NCI-H2171 (cell line): ENCODE measurements around the gene INF2.
"Not testable (repeated sequence)": the region's sequence is repeated elsewhere in the genome, so short reads cannot be mapped to it uniquely, and the experiment has no call there.

Source experiments
- DNase-seq: peaks from one replicate; lab custom pipeline; 2025; lab: John Stamatoyannopoulos, UW

The INF2 gene

DNA sequence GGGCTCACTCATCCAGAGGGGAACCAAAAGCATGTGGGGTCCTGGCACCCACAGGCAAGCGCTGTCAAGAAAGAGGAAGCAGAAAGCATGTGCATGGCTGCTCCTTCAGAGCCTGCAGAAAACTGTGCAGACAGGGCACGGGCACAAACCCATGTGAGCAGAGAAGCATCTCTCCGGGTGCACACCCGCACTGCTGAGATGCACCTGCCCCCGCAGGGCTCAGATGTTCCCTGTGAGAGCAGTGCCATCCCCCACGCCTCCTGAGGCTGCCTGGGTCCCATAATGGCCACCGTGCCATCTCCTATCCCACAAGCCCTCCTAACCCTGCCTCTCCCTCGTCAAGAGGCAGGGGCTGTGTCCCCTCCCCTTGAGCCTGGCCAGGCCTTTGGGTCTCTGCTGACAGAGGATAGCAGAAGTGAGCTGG, 32.3 kb upstream of the INF2 start:
- peak; percentile 9 for DNase-seq

DNA sequence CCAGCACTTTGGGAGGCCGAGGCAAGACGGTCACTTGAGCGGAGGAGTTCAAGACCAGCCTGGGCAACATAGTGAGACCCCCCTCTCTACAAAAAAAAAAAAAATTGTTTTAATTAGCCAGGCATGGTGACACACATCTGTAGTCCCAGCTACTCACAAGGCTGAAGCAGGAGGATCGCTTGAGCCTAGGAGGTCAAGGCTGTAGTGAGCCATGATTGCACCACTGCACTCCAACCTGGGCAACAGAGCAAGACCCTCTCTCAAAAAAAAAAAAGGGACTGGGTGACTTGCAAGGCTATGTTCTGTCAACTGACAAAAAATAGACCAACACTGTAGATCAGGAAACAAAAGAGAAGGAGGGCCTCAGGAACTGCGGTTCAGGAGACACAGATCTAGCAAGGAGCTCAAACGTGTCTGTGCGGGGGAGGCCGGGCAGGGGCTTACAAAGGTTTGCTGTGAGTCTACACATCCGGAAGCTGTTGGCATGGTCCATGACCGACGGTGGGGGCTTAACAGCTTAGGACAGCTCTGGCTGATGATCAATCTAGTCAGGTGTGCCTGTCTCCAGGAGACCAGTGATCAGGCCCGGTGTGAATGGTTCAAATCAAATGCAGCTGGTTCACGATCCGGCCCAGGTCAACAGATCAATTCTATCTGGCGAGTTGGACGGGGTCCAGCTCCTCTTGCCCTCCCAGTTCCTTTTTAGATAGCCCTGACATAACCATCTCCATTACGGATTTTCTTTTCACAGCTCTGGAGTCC, 31.7 kb upstream of the INF2 start:
- no peak for DNase-seq

DNA sequence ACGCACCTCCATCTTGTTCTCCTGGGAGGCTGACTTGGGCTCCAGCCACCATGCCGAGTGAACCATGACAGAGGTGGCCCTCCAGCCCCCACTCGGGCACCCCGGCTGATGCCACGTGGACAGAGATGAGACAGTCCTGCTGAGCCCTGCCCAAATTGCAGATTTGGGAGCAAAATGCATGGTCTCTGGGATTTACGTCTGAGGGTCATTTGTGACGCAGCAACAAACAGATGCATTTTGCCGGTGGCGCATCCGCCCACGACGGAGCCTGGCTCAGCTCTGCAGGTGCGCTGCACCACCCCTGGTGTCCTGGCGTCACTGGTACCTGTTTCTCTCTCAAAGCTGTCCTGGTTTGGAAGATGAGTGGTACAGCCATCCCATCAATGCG, 31.1 kb upstream of the INF2 start:
- no peak for DNase-seq

DNA sequence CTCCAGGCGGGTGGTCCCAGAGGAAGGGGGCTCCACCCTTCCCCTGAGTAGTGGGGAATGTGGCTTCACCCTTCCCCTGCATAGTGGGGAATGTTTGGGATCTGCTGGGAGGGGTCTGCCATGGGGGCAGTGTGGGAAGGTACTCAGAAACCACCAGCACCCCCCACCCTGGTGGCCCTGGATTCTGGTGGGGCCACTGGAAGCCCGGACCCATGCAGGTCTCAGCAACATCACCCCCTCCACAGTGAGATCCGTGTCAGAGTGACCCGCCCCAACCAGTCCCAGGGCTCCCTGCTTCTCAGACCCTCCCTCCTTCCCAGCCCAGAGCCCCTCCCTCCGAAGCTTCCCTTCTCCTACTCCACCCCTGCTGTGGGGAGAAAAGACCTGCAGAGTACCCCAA, 30.3 kb upstream of the INF2 start:
- DNase-seq: no peak

DNA sequence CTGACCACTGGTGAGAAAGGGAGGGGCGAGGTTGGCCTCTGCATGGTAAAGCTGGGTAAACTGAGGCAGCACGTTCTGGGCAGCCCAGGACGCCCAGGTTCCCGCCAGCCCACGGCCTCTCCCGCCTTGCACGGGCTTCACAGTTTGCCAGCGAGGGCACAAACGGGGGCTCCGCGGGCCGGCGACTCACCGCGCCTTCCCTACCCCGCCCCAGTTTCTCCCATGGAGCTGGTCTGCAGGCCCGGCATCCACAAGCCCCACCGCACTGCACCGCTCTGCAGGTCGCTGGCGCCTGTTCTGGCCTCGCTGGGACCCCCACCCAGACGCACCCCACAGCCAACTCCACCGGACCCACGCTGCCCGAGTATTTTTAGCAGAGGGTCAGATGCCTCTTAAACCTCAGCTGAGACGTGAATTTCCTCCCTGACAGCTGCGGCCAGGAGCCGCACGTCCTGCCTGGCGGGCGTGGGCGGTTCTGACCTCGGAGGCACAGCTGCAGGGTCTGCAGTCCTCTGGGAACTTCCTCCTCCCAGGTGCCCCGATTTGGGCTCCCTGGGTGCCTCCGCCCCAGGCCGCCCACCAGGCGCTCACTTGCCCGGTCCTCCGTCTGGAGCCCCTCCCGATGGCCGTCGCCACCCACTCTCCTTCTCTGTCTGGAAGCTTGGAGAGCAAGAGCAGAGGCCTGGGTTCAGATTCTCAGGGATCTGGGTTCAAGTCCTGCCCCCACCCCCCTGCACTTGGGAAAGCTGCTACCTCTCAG, 29.5 kb upstream of the INF2 start:
- DNase-seq: no peak

DNA sequence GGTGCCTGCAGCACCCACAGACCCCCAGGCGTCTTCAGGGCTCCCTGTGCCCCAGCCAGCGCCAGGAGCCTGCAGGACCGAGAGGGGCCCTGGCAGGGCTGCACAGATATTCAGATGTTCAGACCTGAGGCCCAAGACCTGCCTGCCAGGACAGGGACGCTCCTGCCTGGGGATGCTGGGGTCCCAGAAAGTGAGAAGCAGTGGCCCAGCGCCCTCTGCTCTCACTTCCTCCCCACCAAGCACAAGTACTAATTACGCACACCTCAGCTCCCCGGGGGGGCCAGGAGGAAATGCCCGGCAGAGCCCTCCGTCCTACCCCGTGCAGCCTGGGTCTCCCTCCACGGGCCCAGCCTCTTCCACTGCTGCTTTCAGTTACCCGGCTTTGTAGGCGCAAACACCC, 28.8 kb upstream of the INF2 start:
- no peak for DNase-seq

DNA sequence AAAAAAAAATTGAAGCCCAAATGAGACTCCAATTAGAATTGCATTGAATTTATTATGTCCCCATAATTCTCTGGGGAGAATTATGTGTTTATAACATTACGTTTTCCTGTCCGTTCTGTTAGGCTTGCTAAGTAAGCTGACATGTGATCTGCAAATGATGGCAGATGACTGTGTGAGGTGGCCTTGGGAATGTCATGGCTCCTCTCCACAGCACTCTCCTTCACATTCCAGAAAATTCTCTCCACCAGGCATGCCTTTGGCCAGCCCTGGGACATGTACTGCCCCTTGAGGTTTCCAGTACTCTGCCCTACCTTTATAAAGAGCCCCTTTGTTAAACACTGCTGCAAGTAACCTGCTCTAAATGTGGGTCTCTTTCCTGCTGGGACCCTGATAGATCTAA, 28.3 kb upstream of the INF2 start:
- no peak for DNase-seq

DNA sequence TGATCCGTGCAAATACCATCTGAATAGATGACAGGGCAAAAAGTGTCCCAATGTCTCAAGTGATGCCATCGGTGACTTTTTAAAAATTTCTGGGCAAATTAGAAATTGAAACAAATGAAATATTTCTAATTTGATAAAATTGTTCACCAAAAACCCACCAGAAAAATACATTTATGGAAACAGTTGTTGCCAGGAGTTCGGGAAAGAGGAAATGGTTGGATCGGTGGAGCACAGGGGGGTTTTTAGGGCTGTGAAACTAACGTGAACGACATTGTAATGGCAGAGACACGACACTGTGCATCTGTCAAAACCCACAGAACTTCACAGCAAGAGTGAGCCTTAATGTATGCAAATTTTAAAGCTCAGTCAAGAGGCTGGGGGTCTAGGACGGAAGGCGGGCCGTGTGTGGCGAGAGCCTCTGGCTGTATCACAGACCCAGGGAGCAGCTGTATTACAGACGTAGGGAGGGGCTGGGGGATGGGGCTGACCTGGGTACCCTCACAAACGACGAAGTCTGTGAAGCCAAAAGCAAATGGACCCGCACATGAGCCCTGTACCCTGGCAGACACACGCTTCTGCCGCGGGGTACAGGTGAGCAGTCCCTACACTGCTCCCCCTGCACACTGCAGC, 27.8 kb upstream of the INF2 start:
- DNase-seq: not testable (repeated sequence)

DNA sequence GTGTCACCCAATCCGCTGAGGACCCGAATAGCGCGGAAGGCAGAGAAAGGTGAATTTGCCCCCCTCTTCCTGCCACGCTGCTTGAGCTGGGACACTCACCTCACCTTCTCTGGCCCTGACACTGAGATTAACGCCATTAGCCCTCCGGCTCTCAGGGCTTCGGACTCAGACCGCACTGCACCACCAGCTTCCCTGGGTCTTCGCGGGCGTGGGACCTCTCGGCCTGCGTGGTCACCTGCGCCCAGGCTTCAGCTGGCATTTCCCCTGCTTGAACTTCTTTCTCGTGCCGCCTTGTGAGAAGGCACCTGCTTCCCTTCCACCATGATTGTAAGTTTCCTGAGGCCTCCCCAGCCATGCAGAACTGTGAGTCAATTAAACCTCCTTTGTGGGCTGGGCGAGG, 26.9 kb upstream of the INF2 start:
- DNase-seq: not testable (repeated sequence)

DNA sequence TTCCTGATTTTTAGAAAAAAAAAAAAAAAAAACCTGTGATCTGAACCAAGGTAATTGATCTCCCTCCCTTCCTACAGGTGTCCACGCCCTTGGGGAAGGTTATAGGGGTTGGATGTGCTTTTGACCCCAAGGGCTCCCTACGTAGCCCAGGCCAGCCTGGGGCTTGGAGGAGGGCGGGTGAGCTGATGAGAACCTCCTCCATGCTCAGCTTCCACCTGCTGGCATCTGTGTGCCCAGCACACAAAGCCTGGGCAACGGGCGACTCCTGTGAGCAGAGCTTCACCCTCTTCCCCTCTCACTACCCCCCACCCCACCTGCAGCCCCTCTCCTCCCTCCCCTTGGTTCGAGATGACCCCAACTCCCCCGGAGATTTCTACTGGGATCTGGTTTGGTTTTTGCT, 25.3 kb upstream of the INF2 start:
- DNase-seq: no peak

DNA sequence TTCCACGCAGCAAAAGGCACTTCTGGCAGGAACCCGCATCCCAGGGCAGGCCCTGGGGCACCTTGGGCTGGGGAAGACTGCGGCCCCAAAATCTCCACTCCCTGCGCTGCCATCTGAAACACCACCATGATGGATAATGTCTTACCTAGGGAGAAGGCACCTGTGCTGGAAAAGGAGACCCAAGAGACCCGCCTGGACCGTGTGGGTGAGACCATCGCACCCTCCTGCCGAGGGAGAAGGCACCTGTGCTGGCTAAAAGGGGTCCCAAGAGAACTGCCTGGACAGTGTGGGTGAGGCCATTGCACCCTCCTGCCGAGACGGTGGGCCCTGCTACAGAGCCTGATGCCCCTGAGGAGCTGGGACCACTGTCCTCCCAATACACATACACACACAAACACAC, 24.8 kb upstream of the INF2 start:
- DNase-seq: no peak

DNA sequence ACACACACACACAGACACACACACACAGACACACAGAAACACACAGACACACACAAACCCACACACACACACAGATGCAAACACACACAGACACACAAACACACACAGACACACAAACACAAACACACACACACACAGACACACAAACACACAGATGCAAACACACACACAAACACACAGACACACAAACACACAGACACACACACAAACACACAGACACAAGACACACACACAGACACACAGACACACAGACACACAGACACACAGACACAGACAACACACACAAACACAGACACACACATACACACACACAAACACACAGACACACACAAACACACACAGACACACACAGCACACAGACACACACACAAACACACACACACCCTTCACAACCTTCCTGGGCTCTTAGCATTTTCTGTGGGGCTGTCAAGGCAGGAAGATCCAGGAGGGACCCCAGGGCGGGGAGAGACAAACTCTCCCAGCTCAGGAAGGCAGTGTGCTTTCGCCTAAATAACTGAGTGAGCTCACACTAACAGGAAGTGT, 24.2 kb upstream of the INF2 start:
- no peak for DNase-seq

DNA sequence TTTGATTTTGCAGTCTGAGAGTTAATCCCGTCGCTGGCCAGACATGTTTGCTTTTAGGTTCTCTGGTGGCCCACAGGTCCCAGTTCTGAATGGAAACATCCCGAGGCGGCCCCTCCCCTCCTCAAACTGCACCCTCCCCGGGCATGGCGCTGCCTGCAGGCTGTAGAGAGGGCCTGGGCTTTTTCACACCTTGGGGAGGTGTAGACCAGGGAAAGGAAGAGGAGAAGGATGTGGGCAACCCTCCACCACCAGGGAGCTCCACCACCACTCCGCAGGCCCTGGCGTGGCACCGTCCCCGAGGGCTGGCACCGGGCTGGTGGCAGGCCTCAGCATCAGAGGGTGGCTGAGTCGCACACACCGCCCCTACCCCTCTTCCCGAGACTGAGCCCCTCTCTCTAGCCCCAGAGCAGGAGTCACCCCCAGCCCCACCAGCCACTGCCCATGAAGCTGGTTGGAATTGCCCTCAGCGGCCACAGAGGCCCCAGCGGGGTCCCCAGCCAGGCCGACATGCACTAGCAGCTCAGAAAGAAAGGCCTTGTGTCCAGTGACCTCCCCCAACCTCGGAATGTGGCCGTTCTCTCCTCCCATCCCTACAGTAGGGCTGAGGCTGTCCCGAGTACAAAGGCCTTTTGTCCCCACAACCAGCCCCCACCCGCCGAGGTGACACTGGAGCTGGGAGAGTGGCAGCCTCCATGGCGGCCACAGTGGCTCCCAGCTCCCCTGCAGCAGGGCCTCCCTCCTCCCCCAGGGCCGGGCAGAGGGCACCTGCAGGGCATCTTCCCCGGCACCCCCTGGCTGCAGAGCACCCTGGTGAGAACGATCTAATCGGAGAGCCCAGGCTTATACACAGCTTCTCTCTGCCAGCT, 23.5 kb upstream of the INF2 start:
- no peak for DNase-seq

DNA sequence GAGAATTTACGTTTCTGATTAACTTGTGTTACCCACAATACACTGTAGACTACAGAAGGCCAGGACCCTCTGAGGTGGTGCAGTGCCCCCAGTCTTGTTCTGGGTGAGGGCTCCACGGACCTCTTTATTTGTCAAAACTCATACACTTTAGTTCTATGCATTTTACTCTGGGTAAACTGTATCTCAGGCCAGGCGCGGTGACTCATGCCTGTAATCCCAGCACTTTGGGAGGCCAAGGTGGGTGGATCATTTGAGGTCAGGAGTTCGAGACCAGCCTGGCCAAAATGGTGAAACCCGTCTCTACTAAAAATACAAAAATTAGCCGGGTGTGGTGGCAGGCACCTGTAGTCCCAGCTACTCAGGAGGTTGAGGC, 22.9 kb upstream of the INF2 start:
- not testable (repeated sequence) for DNase-seq

DNA sequence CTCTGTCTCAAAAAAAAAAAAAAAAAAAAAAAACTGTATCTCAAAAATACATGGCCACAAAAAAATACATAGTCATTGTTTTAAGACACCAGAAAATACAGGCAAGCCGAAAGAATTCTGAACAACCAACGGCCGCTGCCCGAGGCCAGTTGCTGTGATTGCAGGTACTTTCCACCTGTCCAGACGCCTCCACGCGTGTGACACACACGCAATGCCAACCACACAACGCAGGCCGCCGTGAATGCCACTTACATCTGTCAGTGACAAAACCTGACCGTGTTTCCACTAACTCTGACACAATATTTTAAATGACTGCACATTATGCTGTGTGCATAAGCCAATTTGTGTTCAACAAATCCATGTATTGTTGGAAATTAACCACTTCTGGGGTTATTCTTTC, 22.4 kb upstream of the INF2 start:
- no peak for DNase-seq

DNA sequence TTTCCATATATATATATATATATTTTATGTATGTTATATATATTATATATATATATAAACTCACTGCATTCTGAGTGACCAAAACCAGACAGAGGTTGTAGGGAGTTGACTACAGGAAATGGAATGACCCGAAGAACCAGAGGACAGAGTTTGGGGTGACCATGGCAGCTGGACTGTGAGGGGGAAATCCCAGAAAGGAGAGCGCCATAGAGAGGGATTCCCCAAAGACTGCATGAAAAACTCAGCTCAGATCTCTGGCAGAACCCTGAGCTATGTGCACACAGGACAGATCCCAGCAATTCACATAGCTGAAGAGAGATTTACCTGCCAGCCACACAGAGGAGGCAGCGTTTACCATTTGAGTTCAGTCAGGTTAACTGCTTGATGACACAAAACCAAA, 19.7 kb upstream of the INF2 start:
- DNase-seq: no peak

DNA sequence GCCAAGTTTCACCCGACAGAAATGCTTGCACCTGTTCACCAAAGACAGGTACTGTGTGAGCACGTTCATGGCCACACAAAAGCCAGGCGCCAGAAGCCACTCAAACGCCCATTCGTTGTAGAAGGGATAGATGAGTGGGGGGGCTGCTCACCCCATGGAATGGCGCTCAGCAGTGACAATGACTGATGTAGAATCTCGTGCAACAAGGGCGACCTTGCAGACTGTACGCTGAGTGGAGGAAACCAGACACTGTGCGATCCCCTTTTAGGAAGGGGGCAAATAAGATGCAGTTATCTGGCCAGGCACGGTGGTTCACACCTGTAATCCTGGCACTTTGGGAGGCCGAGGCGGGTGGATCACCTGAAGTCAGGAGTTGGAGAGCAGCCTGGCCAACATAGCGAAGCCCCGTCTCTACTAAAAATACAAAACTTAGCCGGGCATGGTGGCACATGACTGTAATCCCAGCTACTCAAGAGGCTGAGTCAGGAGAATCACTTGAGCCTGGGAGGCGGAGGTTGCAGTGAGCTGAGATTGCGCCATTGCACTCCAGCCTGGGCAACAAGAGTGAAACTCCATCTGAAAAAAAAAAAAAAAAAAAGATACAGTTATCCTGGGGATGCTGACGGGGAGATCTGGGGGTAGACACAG, 18.0 kb upstream of the INF2 start:
- DNase-seq: not testable (repeated sequence)

DNA sequence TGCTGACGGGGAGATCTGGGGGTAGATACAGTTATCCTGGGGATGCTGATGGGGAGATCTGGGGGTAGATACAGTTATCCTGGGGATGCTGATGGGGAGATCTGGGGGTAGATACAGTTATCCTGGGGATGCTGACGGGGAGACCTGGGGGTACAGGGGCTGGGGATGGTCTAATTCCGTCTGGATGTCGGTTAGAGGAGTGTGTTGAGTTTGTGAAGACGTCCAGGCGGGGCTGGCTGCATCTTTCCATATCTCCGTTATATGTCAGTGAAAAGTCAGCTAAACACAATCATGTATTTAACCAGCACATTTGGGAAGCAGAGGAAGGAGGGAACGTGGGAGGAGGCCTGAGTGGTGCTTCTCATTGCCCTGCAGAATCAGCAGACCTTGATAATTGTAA, 17.3 kb upstream of the INF2 start:
- not testable (repeated sequence) for DNase-seq

DNA sequence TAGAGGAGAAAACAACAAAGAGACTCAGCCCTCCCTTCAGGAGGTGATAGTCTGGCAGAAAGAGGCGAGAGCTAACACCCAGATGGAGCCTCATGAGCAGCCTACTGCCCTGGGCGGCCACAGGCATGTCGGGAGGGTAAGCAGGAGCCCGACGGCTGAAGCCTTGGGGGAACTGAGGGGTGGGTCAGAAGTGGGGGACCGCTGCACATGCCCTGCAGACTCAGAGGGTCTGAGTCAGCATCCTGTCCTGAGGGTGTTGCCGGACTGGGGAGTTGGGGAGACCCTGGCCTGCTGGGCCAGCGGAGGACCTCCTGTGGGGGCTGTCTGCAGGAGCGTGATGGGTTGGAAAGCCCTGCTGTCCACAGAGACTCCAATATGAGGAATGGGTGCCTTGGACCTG, 15.9 kb upstream of the INF2 start:
- no peak for DNase-seq

DNA sequence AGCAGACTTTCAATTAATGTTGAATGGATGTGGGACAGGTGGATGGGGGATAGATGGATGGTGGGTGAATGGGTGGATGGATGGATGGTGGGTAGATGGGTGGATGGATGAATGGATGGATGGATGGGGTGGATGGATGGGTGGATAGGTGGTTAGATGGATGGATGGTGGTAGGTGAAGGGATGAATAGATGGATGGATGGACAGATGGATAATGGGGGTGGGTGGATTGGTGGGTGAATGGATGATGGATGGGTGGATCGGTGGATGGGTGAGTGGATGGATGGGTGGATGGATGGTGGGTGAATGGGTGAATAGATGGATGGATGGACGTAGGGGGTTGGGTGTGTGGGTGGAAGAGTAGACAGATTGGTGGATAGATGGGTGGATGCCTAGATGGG, 14.0 kb upstream of the INF2 start:
- DNase-seq: no peak

DNA sequence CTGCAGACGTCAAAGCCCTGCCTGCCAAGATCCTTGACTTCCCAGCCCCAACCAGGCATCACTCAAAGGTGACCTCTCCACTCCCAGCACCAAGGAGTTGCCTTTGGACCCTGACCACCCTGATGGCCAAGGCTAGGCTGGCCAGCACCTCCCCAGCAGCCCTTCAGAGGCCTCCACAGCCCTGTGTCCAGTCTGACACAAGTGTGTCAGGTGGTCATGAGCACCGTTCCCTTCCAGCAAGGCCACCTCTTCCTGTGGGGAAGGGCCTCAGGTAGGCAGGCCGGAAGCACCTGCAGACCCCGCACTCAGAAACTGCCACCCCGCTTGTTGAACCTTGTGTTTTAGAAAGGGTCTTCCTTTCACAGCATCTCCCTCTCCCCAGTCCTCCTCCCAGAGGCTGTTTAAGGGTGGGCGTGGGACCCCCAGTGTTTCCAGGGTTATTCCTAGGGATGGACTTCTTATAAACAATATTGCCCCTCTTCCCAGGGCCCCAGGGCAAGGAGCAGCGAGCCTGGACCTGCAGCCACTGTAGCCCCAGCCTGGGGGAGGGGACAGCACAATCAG, 13.2 kb upstream of the INF2 start:
- no peak for DNase-seq
